Neural cell (in vitro differentiated cells): ENCODE measurements around the gene PDS5A.

Experiments
- EP300 ChIP-seq: fragments of 450-650 bp; conservative IDR thresholded peaks from 2 replicates; pipeline ENCODE4 v1.6.1; 2014; ENCODE audit warnings: antibody characterized with exemption, mild to moderate bottlenecking, moderate library complexity; ENCODE audit not compliant: poor library complexity, severe bottlenecking
- POLR2AphosphoS5 ChIP-seq: IDR thresholded peaks from 2 replicates; pipeline ENCODE4 v1.6.1; 2012
- SMC3 ChIP-seq: fragments of 450-650 bp; conservative IDR thresholded peaks from 2 replicates; pipeline ENCODE4 v1.6.1; 2014; ENCODE audit warnings: antibody characterized with exemption, mild to moderate bottlenecking, moderate library complexity; ENCODE audit not compliant: poor library complexity
- TF ChIP-seq, protein P1 (sequence below): fragments of 450-650 bp; IDR thresholded peaks from 2 replicates; pipeline ENCODE4 v1.5.1; 2014; ENCODE audit warnings: antibody characterized with exemption, mild to moderate bottlenecking, moderate library complexity; ENCODE audit not compliant: poor library complexity, severe bottlenecking

DNA sequence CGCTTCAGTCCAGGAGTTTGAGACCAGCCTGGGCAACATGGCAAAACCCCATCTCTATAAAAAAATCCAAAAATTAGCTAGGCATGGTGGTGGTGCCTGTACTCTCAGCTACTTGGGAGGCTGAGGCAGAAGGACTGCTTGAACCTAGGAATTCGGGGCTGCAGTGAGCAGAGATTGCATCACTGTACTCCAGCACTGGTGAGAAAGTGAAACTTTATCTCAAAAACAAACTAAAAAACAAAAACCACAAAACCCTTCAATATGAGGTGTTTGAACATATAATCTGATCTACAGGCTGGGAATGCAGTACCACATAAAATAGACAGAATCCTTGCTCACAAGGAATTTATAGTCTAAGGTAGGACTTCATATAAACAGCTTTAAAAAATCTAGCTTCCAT lies 103.9 kb downstream of the PDS5A start:
- TF ChIP-seq, protein P1, sequence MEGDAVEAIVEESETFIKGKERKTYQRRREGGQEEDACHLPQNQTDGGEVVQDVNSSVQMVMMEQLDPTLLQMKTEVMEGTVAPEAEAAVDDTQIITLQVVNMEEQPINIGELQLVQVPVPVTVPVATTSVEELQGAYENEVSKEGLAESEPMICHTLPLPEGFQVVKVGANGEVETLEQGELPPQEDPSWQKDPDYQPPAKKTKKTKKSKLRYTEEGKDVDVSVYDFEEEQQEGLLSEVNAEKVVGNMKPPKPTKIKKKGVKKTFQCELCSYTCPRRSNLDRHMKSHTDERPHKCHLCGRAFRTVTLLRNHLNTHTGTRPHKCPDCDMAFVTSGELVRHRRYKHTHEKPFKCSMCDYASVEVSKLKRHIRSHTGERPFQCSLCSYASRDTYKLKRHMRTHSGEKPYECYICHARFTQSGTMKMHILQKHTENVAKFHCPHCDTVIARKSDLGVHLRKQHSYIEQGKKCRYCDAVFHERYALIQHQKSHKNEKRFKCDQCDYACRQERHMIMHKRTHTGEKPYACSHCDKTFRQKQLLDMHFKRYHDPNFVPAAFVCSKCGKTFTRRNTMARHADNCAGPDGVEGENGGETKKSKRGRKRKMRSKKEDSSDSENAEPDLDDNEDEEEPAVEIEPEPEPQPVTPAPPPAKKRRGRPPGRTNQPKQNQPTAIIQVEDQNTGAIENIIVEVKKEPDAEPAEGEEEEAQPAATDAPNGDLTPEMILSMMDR = no peak
- TF ChIP-seq SMC3 = no peak
- no peak for TF ChIP-seq EP300
- TF ChIP-seq POLR2AphosphoS5 = no peak
